NCI-H82 treated with DMSO at 0.1 percent for 48 hours (cell line): ENCODE measurements around the gene CCDC121.

Experiments used
- DNase-seq: peaks from one replicate; lab custom pipeline; 2025; ENCODE audit not compliant: unreplicated experiment; lab: John Stamatoyannopoulos, UW

The CCDC121 gene

GRCh38 chr2:27582695-27583389, 46.0 kb downstream of the CCDC121 start, which contains the start of gene ZNF512:
Gene ZNF512, plus strand, starts transcription at chr2:27583042. Its CDS starts 71 bp downstream, at chr2:27583113.
- DNase-seq, result peak; percentile 86

- DNase-seq, result no peak
Observed at GRCh38 chr2:27582129-27582694, 46.6 kb downstream of the CCDC121 start.

GRCh38 chr2:27581417-27582128, 47.2 kb downstream of the CCDC121 start:
- DNase-seq, result no peak
